GM18868 (cell line): ENCODE measurements around the gene SYT8.
"Not testable (repeated sequence)": the region's sequence is repeated elsewhere in the genome, so short reads cannot be mapped to it uniquely, and the experiment has no call there.

ENCODE experiments used
- ATAC-seq: cut with Tn5 transposase; IDR thresholded peaks from one replicate; pipeline ENCODE4 v1.9.1; 2021; ENCODE audit warnings: mild to moderate bottlenecking, moderate library complexity; ENCODE audit not compliant: unreplicated experiment

The SYT8 gene, protein sequence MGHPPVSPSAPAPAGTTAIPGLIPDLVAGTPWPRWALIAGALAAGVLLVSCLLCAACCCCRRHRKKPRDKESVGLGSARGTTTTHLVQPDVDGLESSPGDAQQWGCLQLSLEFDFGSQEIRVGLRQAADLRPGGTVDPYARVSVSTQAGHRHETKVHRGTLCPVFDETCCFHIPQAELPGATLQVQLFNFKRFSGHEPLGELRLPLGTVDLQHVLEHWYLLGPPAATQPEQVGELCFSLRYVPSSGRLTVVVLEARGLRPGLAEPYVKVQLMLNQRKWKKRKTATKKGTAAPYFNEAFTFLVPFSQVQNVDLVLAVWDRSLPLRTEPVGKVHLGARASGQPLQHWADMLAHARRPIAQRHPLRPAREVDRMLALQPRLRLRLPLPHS

DNA sequence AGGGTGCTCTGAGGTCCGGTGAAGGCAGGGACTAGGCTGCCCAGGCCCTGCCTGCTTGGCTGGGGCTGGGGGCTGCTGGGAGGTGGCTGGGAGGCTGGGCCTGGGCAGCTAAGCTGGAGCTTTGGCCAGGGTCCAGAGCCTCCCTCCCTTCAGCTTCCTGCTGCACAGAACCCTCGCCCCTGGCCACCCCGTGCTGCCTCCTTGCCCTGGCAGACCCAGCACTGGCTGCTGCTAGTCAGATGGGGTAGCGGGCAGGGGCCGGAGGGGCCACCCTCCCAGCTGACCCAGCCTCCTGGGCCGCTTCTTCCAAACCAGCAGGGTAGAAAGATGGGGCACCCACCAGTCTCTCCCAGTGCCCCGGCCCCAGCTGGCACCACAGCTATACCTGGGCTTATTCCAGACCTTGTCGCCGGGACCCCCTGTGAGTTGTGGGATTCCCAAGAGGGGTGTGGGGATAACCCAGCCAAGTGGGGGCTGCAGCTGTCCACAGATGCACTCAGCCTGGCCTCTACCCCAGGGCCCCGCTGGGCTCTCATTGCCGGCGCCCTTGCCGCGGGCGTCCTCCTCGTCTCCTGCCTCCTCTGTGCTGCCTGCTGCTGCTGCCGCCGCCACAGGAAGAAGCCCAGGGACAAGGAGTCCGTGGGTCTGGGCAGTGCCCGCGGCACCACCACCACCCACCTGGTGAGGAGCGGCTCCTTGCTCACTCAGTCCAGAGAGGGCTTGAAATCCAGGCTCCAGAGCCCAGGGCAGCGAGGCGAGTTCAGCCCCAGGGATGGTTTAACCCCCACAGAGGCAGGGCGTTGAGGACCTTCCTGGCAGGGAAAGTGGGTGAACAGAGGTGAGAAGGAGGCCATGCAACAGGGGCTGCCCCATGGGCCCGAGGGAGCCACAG lies at the start of gene SYT8:
Gene SYT8, plus strand, starts transcription at position 212 of the 892 bp plus-strand sequence. Its CDS starts 116 bp downstream, at position 328.
- ATAC-seq, result no peak

DNA sequence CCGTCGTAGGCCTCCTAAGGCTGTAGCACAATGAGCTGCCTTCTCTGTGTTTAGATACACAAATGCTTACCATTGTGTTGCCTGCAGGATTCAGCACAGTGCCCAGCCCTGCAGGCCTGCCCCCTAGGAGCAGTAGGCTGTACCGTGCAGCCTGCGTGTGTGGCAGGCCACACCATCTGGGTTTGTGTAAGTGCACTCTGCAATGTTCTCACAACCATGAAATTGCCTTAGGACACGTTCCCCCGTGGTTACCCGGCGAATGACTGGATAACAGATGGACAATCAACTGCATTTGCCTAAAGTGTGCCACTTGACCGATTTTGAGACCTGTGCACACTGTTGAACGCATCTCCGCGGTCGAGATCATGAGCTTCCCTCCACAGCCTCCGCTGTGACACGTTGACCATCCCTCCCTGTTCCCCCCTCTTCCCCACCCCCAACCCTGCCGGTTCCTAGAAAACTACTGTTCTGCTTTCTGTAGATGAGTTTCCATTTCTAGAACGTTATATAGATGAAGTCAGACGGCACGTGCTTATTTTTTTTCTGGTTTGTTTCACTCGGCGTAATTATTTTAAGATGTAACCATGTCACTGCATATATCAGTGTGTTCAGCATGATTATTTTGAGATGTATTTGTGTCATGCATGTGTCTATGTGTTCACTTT lies 48.9 kb upstream of the SYT8 start:
- no peak for ATAC-seq

- no peak for ATAC-seq
Measured at GRCh38 chr11:1786466-1786865, 48.3 kb upstream of the SYT8 start.

GRCh38 chr11:1791912-1792311 lies 42.9 kb upstream of the SYT8 start:
- no peak for ATAC-seq

- ATAC-seq, result no peak
Measured at GRCh38 chr11:1792461-1792860, 42.3 kb upstream of the SYT8 start.

DNA sequence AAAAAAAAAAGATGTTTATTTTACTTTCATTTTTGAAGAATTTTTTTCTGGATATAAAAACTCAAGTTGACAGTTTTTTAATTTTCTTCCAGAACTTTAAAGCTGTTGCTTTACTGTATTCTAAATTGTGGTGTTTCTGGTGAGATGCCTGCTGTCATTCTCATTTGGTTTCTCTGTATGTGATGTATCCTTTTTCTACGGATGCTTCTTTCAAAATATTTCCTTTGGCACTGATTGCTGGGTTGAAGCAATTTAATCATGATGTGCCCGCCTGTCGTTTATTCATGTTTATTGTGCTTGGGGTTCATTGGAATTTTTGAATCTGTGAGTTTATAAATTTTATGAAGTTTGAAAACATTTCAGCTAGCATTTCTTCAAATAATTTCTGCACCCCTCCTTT lies 41.7 kb upstream of the SYT8 start:
- ATAC-seq, result no peak

GRCh38 chr11:1796413-1797011 lies 38.3 kb upstream of the SYT8 start:
- no peak for ATAC-seq

DNA sequence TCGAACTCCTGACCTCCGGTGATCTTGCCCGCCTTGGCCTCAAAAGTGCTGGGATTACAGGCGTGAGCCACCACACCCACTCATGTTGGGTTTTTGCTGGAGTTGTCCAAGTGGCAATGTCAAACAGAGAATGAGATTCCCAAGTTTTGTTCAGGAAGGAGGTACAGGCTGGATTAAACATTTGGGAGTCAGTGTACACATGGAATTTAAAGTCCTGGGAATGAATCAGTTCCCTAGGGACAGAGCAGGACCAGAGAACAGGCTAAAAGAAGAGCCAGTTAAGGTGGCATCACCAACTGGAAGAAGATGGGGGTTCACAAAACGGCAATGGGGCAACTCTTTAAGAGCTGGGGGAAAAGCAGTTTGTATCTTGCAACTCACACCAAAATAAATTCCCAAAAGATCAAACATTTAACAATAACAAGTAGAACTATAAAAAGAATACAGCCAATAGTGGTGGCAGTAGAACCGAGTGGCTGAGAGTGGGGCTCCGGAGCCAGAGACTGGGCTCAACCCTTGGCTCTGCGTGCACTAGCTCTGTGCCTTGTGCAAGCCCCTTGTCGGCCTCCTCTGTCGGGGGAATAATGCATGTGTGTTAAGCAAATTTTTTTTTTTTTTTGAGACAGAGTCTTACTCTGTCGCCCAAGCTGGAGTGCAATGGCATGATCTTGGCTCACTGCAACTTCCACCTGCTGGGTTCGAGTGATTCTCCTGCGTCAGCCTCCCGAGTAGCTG lies 37.2 kb upstream of the SYT8 start:
- ATAC-seq, result no peak

DNA sequence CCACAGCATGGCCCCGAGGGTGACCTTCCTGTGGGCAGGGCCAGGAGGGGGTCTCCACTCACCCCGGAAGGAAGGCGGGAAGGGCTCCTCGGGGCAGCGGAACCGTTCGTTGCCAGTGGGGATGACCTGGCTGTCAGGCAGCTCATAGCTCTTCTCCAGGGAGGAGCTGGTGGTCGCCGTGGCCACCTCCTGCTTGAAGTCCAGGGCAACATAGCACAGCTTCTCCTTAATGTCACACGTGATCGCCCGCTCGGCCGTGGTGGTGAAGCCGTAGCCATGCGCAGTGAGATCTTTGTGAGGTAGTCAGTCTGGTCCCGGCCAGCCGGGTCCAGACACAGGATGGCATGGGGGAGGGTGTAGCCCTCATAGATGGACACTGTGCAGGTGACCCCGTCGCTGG lies 31.5 kb upstream of the SYT8 start:
- ATAC-seq, result no peak

DNA sequence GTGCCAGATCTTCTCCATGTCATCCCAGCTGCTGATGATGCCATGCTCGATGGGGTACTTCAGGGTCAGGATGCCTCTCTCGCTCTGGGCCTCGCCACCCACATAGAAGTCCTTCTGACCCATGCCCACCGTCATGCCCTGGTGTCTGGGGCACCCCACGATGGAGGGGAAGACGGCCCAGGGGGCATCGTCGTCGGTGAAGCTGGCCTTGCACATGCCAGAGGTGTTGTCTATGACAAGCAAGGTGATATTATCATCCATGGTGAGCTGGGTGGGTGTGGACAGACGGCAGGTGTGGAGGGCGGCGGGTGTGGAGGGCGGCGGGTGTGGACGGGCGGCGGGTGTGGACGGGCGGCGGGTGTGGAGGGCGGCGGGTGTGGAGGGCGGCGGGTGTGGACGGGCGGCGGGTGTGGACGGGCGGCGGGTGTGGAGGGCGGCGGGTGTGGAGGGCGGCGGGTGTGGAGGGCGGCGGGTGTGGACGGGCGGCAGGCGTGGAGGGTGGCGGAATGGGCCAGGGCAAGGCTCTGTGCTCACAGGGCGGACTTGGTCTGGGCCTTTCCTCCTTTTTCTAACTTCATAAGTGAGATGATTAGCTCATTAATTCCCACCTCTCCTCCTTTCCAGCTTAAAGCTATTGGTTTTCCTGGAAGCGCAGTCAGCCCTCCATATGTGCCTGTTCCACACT lies 30.8 kb upstream of the SYT8 start:
- ATAC-seq, result not testable (repeated sequence)

DNA sequence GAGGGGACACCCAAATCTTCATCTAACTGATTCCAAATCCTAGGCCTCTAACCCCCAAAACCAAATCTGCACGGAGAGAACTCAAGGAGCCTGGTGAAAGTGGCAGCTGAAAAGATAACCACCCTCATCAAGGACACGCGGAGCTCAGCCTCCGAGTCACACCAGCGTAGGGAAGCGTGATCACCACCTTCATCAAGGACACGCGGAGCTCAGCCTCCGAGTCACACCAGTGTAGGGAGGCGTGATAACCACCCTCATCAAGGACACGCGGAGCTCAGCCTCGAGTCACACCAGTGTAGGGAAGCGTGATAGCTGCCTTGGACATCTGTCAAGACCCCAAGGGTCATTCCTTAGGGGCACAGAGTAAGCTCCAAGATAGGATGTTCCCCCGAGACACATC lies 29.3 kb upstream of the SYT8 start:
- ATAC-seq, result no peak

DNA sequence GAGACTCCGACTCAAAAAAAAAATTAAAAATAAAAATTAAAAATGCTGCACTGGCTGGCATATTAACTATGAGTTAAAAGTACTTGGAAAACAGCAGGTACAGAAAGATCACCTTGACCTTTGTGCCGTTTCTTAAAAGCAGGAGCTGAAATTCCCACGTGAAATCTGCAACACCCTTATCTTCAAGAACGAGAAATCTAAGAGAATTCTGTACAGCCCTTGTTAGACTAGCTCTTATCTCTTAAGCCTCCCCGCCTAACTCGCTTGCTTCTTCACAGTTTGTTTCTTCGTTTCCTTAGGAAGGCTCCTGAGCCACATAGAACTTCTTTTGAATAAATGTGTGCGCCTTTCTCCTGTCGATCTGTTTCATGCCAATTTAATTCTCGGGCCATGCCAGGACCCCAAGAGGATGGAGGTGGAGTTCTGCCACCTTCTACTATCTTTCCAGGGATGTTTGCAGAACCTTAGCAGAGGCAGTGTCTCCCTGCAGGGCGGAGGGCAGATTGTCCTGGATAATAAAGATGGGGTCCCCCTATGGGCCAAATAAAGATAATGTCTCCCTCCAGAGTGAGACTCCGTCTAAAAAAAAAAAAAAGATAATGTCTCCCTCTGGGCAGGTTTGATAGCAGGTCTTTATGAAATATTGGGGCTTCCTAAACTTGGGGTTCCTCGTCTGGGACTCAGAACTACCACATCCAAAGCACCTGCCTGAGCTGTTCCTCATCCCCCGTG lies 27.4 kb upstream of the SYT8 start:
- no peak for ATAC-seq

GRCh38 chr11:1810761-1811160 lies 24.0 kb upstream of the SYT8 start:
- ATAC-seq, result no peak

DNA sequence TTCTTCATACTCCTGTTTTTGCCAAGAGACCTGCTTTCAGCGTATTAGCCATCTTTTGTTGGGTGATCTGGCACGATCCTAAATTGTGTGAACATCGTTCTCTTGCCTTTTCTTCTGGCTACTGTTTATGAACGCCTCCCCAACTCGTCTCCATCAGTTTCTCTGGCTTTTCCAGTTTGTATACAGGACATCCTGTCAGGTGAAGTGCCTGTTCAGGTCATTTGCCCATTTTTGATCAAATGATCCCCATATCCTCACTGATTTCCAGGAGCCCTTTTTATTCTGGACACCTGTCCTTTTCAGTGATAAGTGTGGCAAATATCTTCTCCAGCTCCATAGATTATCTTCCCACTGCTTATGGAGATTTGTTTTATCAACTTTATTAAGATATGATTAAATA lies 22.5 kb upstream of the SYT8 start:
- ATAC-seq, result no peak

DNA sequence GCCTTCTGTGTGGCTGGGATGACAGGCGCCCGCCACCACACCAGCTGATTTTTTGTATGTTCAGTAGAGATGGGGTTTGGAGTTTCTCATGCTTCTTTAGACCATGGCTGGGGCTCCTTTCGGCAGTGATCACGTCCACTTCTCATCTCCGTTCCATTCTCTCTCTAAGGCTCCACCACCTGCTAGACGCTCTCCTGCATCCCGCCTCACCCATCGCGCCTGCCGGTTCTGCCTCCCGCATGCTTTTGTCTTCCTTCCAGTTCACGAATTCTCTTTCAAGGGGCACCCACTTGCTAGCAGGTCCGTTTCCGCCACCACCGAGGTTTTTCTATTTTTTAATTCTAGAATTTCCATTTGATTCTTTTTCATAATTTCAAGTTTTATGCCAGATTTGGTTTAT lies 22.0 kb upstream of the SYT8 start:
- ATAC-seq, result no peak

DNA sequence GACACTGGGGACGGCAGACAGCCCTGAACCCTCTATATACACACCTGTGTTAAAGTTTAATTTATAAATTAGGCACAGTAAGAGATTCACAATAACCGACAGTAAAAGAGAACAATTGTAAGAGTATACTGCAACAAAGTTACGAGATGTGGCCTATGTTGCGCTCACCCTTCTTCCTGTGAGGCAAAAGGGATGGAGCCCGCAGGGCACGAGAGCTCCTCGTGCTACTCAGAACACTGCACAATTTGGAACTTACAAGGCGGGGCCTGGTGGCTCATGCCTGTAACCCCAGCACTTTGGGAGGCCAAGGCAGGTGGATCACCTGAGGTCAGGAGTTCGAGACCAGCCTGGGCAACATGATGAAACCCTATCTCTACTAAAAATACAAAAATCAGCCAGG lies 21.4 kb upstream of the SYT8 start:
- ATAC-seq, result not testable (repeated sequence)

- ATAC-seq, result no peak
Measured at GRCh38 chr11:1814691-1815090, 20.1 kb upstream of the SYT8 start.

GRCh38 chr11:1815311-1815710 lies 19.5 kb upstream of the SYT8 start:
- ATAC-seq, result no peak

DNA sequence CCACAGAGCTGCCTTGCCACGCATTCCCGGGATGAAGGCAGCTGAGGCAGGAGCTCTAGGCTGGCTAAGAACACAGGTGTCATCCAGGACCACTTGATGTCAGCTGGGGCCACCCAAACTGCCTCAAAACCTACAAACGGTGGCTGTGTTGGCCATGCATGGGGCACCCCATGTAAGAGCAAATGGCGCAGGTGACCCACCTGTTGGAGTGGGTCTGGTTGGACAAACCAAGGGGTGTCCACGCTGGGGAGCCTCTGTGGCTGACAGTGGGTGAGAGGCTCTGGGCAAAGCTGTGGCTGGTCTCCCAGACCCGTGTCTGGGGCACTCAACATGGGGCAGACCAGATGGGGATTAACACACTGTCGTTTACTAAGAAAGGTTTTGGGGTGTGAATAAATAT lies 19.0 kb upstream of the SYT8 start:
- no peak for ATAC-seq
